Liver (tissue), 3 donors: Measurements from ENCODE around the gene AHSA1.

Experiments used
- EGR1 ChIP-seq, 2 donors: IDR thresholded peaks; 2 replicates each; pipeline ENCODE4 v1.6.1; 2016 to 2018; ENCODE audit warnings: antibody characterized with exemption in 2 of 2, low read depth in 2 of 2
- JUND ChIP-seq, 2 donors: IDR thresholded peaks; 2 replicates each; pipeline ENCODE4 v1.6.1; 2016; ENCODE audit warnings: antibody characterized with exemption in 2 of 2
- SP1 ChIP-seq: IDR thresholded peaks from 2 replicates; pipeline ENCODE4 v1.6.1; 2018; ENCODE audit warnings: antibody characterized with exemption, mild to moderate bottlenecking
- TAF1 ChIP-seq: conservative IDR thresholded peaks from 2 replicates; pipeline ENCODE4 v1.6.1; 2016; ENCODE audit warnings: antibody characterized with exemption, mild to moderate bottlenecking
- YY1 ChIP-seq: IDR thresholded peaks from 2 replicates; pipeline ENCODE4 v1.6.1; 2016; ENCODE audit warnings: antibody characterized with exemption, mild to moderate bottlenecking
- TF ChIP-seq, protein P1 (sequence below): IDR thresholded peaks from 2 replicates; pipeline ENCODE4 v1.6.1; 2016; ENCODE audit warnings: antibody characterized with exemption, mild to moderate bottlenecking
- TF ChIP-seq, protein P2 (sequence below): fragments of 150-350 bp; IDR thresholded peaks from 2 replicates; pipeline ENCODE4 v1.5.1; 2017; ENCODE audit warnings: improper control_type of control experiment, low read depth, low read length; ENCODE audit not compliant: missing input control
- TF ChIP-seq, protein P3 (sequence below): IDR thresholded peaks from 2 replicates; pipeline ENCODE4 v1.6.1; 2016; ENCODE audit warnings: antibody characterized with exemption
- TF ChIP-seq, protein P4 (sequence below): IDR thresholded peaks from 2 replicates; pipeline ENCODE4 v1.6.1; 2016; ENCODE audit warnings: antibody characterized with exemption
- donor health status: healthy.
- donor health status: healthy.

DNA sequence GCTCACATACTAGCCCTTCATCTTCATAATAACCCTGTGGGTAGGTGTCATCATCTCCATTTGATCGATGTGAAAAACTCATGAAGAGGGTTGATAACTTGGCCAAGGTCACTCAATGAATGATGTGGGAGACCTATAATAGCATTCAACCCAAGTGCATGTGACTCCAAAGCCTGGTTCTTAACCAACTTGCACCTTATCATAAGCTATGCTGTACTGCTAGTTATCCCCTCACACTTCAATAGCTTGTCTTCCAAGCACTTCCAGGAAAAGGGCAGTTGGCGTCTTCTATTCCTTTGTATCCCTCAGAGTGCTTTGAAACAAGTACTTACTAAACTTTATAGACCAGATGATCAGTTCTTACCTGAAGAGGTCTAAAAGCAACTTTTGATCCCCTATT lies 15.7 kb upstream of the AHSA1 start:
- TF ChIP-seq, protein P1, sequence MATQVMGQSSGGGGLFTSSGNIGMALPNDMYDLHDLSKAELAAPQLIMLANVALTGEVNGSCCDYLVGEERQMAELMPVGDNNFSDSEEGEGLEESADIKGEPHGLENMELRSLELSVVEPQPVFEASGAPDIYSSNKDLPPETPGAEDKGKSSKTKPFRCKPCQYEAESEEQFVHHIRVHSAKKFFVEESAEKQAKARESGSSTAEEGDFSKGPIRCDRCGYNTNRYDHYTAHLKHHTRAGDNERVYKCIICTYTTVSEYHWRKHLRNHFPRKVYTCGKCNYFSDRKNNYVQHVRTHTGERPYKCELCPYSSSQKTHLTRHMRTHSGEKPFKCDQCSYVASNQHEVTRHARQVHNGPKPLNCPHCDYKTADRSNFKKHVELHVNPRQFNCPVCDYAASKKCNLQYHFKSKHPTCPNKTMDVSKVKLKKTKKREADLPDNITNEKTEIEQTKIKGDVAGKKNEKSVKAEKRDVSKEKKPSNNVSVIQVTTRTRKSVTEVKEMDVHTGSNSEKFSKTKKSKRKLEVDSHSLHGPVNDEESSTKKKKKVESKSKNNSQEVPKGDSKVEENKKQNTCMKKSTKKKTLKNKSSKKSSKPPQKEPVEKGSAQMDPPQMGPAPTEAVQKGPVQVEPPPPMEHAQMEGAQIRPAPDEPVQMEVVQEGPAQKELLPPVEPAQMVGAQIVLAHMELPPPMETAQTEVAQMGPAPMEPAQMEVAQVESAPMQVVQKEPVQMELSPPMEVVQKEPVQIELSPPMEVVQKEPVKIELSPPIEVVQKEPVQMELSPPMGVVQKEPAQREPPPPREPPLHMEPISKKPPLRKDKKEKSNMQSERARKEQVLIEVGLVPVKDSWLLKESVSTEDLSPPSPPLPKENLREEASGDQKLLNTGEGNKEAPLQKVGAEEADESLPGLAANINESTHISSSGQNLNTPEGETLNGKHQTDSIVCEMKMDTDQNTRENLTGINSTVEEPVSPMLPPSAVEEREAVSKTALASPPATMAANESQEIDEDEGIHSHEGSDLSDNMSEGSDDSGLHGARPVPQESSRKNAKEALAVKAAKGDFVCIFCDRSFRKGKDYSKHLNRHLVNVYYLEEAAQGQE, result no peak
- TF ChIP-seq JUND (IDR thresholded peaks at IDR 0.05), result no peak
- TF ChIP-seq EGR1 (IDR thresholded peaks at IDR 0.05; ENCODE audit: low read depth in 2 of 2), result no peak
- TF ChIP-seq, protein P2, sequence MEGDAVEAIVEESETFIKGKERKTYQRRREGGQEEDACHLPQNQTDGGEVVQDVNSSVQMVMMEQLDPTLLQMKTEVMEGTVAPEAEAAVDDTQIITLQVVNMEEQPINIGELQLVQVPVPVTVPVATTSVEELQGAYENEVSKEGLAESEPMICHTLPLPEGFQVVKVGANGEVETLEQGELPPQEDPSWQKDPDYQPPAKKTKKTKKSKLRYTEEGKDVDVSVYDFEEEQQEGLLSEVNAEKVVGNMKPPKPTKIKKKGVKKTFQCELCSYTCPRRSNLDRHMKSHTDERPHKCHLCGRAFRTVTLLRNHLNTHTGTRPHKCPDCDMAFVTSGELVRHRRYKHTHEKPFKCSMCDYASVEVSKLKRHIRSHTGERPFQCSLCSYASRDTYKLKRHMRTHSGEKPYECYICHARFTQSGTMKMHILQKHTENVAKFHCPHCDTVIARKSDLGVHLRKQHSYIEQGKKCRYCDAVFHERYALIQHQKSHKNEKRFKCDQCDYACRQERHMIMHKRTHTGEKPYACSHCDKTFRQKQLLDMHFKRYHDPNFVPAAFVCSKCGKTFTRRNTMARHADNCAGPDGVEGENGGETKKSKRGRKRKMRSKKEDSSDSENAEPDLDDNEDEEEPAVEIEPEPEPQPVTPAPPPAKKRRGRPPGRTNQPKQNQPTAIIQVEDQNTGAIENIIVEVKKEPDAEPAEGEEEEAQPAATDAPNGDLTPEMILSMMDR, result no peak
- TF ChIP-seq, protein P3, sequence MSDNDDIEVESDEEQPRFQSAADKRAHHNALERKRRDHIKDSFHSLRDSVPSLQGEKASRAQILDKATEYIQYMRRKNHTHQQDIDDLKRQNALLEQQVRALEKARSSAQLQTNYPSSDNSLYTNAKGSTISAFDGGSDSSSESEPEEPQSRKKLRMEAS, result no peak
- no peak for TF ChIP-seq TAF1
- TF ChIP-seq, protein P4, sequence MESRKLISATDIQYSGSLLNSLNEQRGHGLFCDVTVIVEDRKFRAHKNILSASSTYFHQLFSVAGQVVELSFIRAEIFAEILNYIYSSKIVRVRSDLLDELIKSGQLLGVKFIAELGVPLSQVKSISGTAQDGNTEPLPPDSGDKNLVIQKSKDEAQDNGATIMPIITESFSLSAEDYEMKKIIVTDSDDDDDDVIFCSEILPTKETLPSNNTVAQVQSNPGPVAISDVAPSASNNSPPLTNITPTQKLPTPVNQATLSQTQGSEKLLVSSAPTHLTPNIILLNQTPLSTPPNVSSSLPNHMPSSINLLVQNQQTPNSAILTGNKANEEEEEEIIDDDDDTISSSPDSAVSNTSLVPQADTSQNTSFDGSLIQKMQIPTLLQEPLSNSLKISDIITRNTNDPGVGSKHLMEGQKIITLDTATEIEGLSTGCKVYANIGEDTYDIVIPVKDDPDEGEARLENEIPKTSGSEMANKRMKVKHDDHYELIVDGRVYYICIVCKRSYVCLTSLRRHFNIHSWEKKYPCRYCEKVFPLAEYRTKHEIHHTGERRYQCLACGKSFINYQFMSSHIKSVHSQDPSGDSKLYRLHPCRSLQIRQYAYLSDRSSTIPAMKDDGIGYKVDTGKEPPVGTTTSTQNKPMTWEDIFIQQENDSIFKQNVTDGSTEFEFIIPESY, result no peak
- TF ChIP-seq YY1, result no peak
- TF ChIP-seq SP1, result no peak
